HG03039 (cell line): ENCODE results near the gene ATP6V1B1.

Source experiments
- ATAC-seq: cut with Tn5 transposase; IDR thresholded peaks from one replicate; pipeline ENCODE4 v1.9.1; 2021; ENCODE audit warnings: mild to moderate bottlenecking, moderate library complexity; ENCODE audit not compliant: unreplicated experiment

Gene ATP6V1B1

DNA sequence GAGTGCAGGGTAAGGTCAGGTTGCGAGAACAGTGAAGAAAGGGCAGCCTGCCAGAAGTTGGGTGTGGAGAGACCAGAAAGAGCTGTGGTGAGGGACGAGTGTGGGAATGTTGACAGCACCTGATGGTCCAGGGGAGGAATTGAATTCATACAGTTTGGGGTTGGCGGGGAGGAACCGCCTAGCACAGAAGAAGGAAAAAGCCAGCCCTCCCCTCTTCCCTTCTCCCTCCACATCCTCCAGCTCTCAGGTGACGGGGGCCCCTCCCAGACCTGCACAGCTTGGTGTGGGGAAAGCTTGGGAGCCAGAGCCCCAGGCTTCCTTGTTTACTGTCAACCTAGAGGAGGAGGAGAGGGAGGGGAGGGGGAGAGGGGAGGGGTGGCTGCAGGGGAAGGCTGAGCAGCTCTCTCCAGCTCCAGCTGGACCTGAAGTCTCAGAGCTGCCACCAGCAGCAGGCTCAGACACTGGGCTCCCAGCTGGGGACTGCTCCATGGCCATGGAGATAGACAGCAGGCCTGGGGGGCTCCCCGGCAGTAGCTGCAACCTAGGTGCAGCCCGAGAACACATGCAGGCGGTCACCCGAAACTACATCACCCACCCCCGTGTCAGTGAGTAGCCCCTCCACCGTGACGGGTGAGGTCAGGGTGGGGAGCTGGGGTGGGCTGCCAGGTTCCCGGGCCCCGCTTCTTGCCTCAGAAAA lies at the start of gene ATP6V1B1:
TSS of gene ATP6V1B1 (plus strand) at position 433 of the 697 bp plus-strand sequence. CDS start at position 488, 55 bp downstream.
- ATAC-seq, result no peak

DNA sequence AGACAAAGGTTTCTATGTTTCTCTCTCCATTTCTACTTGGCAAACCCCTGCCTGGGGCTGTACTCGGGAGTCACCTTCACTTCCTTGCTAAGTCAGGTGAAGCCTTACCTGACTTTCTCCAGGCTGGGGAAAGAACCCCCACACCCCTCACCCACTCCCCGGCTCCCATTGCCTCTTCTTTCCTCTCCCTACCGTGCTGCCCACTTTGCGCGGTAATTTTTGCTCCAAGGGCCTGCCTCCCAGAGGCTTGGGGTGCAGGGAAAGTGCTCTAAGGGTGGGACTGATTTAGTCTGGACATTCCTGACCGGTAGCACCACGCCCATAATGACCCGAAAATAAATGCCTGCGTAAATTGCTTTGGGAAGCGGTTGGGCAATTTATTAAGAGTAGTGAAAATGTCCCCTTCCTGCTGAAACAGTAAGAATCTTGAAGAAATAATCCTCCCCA lies 49.1 kb upstream of the ATP6V1B1 start:
- no peak for ATAC-seq

DNA sequence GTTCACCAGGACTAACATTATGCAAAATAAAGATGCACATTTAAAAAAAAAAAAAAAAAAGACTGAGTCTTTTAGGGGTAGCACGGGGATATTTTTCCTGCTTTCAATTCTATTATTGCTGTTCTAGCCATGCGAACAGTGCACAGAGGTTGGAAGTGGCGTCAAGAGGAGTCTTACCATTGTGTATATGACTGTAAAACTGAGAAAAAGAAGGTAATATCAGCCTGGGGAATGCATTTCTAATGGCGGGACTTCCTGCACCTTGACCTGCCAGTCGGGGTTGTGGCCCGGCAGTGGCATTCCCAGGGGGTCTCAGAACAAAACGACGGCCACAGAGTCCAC lies 48.5 kb upstream of the ATP6V1B1 start:
- ATAC-seq, result no peak

DNA sequence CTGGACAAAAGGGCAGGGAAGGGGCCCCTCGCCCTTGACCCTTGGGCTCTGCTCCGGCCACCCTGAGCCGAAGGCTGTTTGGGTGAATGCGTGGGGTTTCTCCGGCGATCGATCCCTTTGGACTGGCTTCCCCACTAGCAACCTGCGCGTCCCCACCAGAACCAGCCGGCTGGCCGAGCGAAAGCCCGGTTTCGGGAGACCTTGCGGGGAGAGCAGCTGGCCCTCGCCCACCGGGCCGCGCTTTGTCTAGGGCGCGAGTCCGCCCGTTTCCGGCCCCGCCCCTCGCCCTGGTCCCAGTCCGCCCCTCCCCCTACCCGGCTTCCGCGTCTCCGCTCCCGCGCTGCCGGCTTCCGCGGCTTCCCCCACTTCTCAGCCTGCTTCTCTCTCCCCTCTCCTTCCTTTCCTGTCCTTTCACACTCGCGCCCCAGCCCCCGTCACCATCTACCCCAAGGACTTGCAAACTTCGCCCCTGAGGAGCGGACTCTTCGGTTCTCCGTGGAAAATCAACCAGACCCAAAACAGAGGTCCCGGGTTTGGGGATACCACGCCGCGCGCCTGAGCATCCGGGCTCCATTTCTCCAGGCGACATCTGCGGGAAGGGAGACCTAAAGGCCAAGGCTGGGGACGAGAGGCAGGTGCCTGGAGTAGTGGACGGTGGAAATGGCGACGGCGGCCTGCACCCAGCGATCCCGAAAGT lies 48.0 kb upstream of the ATP6V1B1 start:
- ATAC-seq, result no peak

DNA sequence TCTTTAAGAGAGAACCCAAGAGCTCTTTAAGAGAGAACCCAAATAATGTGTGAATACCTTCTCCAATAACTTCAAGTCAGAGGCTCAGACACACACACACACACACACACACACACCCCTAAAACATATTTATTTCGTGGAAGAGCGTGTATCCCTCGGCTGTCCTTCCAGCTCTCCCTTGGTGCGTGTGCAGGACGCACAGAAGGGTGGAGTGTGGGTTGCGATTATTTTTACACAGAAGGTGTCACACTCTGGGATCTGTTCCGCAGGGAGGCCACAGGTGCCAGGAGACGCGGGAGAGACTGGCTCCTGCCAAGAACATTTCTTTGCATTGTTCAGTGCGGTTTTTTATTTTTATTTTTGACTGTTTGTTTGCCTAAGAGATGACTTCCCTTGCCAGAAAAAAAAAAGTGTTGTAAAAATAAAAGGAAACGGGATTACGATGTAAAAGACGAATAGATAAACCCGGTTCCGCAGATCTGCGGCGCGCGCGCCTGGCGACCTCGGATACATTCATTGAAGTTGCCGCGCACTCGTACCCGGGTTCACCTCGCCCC lies 47.3 kb upstream of the ATP6V1B1 start:
- no peak for ATAC-seq

DNA sequence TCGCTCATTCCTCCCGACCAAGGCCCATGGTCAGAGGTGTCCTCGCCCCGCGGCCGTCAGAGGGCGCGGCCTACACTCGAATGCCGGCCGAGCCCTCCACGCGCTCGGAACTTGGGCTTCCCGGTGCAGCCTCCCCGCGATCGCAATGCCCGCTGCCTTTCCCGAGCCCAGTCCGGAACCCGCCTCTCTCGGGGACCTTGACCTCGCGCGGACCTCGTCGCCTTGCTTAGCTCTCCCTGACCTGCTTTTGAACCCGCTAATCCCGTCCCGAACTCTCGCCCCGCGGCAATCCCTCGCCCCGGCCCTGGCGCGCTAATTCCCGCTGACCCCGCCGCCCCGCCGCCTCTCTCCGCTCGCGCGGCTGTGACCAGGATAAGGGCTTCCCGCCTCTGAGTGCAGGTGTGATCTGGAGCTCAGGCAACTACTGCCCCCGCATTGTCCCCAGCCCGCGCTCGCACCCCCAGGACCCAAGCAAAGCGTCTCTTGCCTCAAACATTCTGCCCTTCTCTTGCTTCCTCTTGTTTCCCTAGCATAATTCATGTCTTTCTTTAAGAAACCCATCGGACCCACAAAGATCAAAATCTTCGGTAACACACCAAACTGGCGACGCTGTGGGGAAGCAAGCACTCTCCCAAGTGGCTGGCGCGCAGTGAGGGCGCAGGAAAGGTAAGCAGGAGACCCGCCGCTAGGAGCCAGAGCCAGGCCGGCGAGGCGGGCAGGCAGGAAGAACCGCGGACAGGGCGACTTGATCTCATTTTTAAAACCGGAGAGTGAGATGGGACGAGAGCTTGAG lies 46.6 kb upstream of the ATP6V1B1 start:
- ATAC-seq, result no peak

DNA sequence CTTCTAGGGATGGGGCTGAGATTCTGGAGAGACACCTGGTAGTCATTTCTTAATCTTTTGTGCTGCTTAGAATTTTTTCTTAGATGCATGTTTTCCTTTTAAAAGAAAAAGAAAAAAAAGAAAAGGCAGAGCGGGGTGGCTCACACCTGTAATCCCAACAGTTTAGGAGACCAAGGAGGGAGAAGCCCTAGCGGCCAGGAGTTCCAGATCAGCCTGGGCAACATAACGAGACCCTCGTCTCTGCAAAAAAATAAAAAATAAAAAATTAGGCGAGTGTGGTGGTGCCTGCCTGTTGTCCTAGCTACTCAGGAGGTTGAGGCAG lies 46.0 kb upstream of the ATP6V1B1 start:
- ATAC-seq, result no peak

DNA sequence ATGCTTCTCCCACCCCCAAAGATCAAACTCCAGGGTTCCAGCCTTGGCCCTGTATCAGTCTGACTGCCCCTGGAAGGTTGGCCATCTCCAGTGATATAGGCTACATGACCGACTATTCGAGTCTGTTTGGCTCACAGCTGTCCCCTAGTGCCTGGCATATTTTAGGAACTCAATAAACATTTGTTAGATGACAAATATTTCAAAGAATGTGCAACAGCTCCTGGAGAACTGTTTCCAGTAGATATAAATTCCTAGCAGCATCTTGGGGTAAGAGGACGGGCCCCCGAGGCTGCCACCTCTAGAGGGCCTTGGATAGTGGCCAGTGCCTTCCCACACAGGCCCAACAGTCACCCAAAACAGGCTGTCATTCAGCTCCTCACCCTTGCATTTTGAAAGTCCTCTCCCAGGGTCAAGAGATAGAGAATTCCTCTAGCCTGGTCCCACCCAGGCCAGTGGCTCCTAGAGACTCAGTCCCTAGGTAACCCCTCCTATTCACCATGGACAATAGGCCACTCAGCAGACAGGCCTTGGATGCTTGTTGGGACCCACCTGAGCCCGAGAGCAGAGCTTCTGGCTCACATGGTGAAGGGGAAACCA lies 45.1 kb upstream of the ATP6V1B1 start:
- ATAC-seq, result no peak

DNA sequence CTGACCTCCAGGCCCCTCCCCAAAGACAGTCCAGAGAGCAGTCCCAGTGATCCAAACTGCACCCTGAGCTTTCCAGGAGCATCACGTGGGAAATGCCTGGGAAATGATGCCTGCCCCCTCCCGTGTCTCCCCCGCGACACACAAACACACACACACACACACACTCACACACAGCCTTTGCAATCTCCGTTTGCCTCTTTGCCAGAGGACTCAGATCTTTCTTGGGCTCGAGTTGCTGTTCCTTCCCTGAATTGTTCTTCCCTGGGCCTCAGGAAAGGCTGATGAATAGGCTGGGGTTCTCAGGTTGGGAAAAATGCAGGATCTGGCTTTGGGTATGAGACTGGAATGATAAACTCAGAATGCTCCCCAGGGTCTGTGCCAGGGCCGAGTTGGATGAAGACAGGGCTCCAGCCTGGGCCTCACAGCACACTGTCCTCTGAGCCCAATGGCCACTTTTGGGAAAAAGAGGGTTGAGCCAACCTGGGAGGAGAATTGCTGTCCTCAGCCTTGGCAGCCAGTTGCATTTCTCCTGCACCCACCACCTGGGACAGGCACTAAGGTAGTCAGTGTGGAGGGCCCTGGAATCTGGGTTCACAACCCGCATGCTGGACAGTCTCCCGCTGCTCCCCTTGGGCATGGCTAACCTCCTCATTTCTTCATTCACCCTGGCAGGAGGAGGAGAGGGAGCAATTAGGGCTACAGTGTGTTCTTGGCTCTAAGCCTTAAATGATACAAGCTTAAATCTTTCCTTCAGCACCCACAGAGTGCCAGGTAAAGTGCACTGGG lies 43.9 kb upstream of the ATP6V1B1 start:
- no peak for ATAC-seq

DNA sequence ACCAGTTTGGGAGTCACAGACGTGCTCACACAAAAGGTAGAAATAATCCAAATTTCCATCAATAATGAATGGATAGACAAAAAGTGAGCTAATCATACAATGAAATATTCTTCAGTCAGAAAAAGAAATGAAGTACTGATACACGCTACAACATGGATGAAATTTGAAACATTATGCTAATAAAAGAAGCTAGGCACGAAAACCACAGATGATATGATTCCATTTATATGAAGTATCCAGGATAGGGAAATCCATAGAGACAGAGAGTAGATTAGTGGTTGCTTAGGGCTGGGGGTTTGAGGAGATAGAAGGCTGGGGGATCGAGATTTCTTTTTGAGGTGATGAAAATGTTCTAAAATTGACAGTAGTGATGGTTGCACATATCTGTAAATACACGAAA lies 43.0 kb upstream of the ATP6V1B1 start:
- ATAC-seq, result no peak

DNA sequence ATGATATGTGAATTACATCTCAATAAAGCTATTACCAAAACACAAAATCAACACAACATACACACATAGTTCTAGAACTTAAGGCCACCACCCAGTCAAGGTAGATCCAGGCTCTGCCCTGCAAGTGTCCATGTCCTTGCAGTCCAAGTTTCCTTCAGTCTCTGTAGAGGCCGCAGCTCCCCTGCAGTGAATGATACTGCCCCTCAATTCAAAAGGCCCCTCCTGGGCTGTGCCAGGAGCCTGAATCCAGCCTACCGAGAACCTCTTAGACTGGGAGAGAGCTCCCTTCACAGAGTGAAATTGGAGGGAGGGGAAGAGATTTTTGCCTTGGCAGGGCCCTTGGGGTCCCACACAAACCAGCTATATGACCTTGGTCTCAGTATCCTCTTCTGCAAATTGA lies 42.5 kb upstream of the ATP6V1B1 start:
- ATAC-seq, result no peak

DNA sequence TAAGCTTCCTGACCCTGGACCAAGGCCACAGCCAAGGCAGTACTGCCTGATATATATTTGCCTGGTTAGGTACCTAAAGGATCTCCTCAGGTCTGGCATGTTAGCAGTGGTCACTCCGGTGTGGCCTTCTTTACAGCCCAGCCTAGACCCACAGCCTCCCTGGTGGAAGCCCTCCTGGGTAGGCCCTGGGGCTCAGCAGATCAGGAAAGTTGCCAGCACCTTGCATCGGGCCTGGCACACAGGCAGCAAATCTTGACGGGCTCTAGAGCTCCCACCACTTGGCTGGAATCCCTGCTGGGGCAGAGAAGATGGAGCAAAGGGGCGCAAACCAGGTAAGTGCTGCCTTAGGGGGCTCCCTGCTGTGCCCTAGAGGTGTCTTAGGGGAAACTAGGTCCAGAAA lies 40.9 kb upstream of the ATP6V1B1 start:
- ATAC-seq, result no peak

DNA sequence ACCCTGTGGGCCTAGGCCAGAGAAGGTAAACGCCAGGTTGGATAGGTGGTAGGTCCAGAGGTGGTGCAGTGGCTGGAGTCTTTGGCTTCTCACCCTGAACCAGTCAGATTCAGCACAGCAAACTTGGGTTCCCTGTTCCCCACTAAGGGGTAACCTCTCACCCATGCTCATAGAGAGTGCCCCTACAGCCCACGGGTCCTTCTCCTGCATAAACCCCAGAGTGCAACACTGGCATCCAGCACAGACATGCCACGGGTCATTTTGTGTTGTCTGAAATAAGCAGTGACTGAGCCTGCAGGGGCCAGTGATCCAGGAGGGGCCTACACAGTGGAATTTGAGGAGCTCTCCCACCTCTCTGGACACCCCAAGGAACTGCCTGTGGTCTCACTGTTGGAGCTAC lies 40.5 kb upstream of the ATP6V1B1 start:
- no peak for ATAC-seq

DNA sequence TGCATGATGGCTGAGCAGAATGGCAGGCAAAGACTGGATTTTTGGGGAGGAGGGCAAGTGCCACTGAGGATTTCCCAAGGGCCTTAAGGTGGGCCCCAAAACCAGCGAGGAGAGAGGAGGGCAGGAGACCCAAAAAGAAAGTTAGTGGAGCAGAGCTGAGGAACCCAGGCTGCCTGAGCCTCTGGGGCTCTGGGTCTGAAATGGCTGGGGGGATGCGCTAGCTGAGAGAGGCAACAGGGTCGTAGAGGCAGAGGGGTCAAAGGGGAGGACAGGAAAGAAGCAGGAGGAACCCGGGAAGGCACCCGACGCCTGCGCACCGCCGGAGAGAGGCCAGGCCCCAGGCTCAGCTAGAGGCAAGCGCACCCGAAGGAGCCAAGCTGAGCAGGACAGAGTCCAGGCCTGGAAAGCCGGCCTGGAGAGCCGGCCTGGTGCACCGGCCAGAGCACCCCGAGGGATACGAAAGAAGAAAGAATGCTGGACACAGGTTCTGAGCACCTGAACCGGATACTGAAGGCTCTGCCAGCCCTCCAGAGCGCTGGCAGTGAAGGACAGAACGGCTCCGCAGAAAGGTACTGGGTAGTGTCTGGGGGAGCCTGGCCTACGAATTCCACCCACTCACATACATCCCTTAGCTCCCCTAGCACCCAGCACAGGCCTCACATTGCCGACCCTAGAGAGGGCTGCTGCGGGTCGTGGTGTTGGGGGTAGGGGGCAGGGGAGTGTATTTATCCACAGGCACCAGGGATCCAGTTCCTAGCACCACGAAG lies 39.5 kb upstream of the ATP6V1B1 start:
- ATAC-seq, result no peak

DNA sequence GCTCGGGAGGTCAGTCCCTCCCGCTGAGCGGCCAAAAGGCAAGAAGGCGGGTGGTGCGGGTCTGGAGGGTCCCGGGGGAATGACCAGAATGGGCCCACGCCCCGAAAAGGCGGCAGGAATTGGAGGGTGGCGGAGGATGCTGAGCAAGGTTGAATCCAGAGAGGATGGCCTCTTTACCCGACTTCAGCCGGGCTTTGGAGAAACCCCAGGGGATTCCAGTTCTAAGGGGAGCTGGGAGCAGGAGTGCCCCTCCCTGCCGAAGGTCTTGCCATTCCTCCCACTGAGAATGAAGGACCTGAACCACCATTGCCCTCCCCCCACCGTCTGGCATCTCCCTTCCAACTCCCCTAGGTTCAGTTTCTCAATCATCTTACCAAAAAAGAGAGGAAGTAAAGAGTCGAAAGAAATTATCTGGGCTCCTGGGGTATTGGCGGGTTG lies 38.9 kb upstream of the ATP6V1B1 start:
- no peak for ATAC-seq

DNA sequence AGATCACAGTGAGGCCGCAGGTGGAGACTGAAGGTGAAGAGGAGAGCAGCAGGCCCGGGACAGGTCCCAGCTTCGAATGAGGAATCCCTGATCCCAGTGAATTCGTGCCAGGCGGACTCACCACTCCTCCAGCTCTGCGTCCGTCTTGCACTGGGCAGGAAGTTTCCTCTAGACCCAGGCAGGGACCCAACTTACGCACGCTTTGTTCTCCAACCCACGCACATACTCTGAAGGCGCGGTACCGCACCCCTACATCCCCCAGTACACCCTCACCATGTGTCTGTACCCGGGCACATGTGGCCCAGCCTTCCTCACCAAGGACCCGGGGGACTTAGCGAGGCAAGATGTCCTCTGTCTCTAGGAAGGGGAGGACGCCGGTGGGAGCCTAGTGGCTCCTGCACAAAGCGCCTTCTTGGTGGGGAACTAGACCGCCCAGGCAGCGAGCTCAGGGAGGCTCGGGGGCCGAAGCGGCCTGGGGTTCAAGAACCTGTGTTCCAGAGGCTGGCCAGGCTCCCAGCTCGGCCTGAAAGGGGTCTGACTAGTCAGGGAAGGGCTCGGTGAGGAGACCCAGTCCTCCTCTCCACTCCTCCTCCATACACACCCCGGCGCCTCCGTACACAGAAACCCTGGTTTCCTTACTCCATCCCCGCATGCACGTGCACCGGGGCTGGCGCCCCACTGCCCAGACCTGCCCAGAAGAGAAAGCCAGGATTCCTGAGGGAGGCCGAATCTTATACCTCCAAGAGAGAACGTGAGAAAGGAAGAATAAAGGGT lies 38.3 kb upstream of the ATP6V1B1 start:
- no peak for ATAC-seq

DNA sequence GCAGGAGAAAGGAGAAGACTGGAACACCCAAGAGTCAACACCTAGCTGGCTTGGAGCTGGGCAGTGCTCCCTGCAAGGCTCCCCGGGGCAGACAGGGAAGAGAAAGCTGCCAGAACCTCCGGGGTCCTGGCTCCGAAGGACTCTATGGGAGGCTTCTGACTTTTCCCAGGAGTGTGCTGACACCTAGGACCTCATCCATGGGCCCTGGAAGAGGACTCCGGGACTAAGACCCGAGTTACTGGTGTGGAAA lies 37.8 kb upstream of the ATP6V1B1 start:
- no peak for ATAC-seq

DNA sequence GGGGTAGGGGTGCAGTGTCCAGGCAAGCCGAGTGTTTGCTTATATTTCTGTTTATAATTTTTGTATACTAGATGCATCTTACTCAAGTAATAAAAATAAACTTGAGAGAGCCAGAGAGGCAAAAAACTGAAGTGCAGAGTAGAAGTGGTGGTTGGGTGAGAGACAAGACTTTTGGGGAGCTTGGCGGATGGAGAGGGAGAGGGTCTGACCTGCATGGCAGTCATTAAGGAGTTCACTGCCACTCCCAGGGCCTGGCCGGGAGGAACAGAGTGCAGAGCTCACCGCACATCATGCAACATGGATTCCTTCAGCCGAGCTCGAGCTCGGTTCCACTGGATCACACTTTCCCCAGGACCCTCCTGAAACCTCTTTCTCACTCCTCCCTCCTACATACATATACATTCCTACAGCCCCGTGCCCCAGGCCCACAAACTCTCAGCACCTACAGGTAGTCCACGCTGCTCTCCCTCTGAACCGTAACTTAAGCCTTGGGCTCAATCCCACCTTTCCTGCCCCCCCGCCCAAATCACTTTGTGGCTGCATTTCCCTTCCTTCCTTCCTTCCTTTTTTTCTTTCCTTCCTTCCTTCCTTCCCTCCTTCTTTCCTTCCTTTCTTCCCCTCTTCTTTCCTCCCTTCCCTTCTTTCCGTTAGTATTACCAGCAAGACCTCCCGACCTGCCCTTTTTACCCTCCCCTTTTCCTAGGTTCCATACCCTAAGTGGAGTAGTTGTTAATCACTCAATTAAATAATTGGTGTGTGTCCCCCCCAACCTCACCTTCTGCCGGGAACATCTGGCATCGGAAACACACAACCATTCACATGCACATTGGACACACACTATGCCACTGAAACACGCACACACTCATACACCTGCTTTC lies 37.1 kb upstream of the ATP6V1B1 start:
- no peak for ATAC-seq
